ENCODE results near the gene SMAD6.
"Not testable (repeated sequence)": the region's sequence is repeated elsewhere in the genome, so short reads cannot be mapped to it uniquely, and the experiment has no call there.

Gene SMAD6

DNA sequence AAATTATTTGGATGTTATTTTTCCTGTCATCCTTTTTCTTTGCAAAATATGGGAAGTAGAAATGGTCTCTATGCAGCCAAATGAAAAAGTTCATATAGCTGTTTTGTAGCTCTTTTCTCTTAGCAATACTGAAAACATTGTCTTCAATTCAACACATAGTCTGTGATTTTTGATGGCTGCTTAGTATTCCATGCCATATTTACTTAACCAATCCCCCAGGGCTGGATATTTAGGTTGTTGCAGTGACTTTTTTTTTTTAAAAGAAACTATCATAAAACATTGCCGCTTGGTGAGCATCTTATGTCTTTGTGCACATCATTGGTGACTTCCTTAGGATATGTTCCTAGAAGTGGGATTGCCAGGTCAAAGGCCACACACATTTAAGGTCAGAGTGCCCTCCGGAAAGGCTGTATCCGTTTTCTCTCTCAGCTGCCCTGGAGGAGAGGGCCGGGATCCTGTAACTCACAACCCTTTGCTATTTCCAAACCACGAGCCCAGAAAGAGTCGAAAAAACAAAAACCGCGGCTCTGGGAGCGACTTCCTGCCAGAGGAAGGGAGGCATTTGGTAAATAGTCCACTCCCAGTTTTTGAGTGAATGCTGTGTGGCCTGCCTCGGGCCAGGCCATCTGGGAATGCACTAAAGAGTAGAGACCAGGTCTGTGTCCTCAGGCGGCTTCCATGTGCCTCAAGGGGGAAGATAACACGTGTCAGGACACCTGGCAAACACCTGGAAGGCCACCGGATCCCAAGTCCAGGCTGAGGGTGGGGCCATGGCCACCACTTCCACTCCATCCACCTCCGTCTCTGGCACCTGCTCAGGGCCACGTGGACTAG is 41.9 kb downstream of the SMAD6 start:
- no peak for DNase-seq

DNA sequence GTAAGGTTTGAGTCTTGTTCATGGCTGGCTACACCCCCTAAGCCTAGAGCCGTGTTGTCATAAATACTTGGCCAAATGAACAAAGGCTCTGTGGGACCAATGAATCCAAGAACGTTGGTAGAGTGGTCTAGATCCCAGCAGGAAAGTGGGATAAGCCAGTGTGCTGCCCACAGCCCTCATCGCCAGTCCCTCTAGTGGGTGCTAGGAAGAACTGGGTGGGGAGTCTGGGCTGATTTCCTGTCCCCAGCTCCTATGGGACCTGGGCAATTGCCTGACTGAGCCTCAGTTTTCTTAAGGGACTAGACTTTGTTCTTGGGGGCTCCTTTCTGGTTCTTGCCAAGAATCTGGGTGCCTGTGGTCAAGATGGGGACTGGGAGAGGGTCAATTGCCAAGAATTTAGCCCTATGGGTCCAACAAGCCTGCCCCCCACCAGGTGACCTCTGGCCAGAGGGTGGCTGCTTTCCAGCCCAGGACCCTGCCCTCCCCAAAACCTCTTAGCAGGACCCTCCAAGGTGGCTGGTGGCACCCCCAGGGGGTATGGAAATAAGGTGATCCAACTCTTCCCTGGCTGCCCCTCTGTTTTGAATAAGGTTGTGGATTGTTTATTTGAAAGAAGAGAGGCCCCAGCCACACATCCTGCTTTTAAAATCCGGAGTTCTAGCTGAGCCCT is 42.7 kb downstream of the SMAD6 start:
- DNase-seq: no peak

DNA sequence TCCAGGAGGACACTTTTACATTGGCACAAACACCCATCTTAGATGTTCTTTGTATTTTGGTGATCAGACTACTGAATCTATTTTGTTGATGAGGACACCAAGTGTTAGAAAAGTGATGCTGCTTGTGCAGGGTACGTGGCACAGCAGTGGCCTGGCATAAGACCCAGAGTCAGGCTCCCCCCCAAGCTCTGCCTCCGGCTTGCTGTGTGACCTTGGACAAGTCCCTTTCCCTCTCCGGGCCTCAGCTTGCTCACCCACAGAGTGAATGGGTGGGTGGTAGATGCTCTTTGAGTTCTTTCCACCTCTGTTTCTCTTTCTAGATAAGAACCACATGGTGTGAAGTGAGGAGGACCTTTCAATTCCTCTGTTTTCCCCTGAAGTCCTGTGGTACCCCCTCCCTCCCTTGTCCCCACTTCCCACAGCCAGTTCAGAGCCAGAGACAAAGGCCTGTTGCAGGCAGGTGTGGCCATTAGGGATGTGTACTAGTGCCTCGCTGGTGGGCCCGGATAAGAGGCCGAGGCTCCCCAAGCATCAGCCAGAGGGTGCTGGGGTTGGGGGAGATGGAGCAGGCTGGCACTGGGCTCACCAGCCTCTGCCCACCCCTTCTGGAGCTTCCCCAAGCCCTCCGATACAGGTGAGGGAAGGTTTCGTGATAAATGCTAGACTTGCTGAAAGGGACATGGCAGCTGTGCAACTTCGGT is 43.6 kb downstream of the SMAD6 start:
- DNase-seq: no peak

DNA sequence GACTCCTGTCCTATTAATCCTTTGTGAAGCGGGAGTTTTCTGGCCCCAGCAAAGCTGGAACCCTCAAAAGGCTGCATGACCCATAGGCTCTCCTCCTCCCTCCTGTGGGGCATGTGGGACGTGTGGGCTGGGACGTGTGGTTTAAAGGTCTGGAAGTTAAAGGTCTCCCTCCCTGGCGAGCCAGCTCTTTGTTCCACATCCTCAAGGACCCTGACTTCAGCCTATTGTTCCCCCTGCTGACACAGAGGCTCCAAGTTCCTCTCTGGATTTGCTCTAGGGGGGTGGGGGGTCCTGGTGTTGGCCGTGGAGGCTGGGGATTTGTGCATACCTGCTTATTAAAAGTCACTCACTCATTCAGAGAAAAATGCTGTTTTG is 44.2 kb downstream of the SMAD6 start:
- no peak for DNase-seq

DNA sequence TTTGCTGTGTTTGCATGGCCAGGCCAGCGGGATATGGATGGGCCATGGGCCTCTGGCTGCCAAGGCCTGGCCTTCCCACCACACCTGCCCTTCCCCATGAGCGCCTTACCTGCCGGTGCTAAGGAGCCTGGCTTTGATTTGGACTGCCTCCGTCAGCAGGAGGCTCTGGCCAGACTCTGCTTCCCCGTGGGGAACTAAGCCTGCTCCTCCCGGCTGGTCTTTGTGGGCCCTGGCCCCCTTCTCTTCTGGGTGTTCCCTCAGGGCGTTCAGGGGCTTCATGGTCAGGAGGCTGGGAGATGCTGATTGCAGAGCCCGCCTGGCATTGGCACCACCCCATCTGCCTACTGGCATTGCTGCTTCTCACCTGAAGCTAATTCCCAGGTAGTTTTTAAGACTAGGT is 45.2 kb downstream of the SMAD6 start:
- DNase-seq: no peak

DNA sequence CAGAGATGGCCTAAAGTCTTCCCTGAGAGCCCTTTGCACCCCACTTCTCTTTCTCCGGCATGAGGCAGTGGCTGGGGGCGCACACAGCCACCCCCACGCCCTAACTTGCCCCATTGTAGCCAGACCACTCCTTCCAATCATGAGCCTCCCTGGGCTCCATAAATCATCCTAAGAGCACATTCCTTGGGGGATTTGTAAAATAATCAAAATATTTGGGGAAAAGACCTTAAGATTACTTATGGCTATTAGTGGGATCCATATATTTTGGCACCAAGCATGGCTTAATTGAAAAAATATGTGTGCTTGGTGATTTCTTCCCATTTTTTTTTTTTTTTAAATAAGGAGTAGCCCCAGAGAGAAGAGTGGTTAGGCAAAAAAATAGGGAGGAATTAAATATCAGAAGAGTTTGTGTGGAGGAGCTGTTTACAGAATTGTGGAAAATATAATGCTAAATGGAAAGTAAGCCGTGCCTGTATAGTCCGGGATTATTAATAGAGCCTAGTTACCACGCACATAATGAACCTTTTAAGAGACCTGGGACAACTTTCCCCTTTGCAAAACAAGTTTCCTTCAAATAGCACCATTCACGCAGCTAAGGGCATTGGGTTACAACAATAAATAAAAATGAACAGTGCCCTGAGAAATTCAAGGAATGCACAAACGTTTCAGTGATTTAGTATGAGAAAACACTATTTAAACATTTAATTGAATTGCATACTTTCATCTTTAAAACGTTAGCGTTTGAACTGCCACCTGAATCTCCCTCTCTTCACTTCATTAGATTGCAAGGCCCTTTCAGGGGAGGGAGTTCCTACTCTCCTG is 46.1 kb downstream of the SMAD6 start:
- no peak for DNase-seq

DNA sequence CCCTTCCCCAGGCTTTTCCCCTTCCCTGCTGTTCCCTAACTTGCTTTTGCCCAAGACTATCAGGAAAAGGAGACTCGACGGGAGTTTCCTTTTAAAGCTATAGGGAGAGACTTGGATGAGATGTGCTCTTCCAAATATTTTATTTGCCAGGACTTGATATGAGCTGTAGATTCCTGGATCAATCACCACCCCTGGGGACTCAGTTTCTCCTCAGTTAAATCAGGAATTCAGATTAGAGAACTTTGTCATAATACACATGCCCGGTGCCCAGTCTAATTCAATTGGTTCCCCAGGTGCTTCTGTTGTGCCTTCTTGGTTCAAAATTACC is 46.6 kb downstream of the SMAD6 start:
- DNase-seq: no peak

DNA sequence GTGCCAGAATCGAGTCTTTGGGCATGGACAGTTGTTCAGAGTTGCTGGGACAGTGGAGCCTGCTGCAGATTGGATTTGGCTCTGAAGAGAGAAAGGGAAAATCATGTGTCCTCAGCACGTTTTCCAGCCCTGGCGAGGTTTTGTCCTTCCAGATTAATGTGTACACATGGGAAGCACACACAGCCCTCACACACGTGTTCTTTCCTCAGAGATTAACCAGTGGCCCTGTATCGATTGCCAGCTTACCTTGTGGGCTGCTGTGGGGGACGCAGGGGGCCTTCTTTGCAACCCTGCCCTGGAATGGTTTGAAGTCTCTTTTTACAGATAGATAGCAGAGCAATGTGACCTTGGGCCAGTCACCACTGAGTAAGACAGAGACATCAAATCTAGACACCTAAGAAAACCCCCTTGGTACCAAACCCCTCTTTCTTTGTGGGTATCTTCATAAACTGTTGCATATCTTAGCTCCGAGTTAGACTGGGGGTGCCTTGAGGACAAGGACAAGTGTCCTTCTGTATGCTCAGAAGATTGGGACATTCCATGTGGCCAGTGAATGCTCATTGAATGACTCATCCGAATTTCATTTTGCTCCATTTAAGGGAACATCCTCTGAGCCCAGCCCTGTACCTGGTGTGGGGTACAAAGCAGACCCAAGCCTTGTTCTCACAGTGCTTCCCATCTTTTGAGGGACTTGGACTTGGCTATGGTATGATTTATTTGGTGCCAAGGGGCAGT is 48.0 kb downstream of the SMAD6 start:
- DNase-seq: no peak

DNA sequence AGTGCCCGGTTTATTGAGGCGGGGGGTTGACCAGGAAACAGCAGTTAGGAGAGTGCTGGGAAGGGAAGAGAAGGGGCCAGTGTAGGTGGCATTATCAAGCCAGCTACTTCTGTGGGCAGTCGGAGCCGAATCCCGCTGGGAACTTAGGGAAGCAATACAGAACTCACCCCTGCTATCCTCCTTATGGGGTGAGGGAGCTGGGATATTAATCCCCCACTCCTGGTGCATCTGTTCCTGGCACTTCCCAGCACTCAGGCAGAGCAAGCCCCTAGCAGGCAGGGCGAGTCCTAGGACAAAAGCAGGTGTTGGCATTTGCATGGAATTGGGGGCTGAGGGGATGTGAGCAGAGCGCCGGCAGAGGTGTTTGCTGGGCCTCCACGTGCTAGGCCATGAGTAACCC is 48.6 kb downstream of the SMAD6 start:
- DNase-seq: no peak

DNA sequence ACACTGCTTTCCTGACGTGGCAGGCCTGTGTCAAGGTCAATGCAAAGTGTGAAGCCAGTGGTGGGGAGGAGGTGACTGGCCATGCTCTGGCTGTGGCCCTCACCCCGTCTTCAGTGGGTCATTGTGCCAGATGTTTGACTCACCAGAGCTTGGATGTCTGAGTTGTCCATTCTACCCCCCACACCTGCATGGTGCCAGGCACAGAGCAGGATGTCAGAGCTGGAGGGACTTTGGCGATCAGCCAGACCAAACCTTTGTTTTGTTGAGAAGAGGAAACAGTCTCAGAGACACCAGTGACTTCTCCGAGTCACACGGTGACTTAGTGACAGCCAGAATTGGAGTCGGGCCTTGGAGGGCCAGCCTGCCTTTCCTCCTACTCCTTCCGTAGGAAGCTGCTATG is 49.5 kb downstream of the SMAD6 start:
- peak; percentile 53 for DNase-seq

DNA sequence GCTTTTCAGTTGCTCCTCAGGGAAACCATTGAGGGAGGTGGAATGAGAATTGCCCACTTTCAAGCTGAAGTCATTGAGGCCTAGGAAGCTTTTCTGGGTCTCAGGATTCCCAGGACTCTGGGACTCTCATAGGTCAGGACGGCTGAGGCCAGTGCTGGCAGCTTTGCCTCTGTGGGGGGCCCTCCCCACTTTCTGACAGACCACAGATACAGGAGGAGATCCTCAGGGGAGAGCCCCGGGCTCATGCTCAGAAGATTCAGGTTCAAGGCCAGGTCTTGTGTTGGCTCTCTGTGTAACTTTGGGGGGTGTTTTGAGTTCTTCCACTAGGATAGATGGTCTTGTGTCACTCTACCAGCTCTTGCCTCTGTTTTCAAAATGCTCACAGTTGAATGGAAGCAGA is 50.0 kb downstream of the SMAD6 start:
- no peak for DNase-seq

DNA sequence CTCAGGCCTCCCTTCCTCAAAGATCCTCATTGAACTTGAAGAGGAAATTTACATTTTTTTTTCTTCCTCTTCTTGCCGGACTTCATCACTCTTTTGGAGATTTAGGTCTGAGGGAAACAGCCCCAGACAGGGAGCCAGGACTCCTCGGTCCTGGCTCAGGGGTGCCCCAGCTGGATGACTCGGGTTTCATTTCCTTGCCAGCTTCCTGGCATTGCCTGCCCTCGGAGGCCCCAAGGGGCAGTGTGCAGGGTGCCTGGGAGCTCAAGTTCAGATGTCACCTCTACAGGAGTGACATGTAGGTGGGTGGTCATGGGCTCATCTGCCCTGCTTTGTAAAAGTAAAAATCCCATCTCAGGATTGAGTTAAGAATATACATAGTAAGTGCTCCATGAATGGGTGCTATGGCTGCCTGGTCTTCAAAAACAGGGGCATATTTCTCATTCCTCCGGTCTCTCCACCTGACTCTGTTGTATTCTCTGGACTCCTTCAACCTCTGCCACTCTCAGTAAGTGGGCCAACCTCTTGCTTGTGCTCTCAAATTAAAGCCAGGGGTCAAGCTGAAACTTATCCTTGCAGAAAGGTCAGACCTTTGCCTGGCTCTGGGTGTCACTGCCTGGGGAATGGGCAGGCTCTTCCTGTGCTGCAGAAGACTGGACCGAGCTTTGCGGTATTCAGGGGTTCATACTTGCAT is 51.8 kb downstream of the SMAD6 start:
- no peak for DNase-seq

DNA sequence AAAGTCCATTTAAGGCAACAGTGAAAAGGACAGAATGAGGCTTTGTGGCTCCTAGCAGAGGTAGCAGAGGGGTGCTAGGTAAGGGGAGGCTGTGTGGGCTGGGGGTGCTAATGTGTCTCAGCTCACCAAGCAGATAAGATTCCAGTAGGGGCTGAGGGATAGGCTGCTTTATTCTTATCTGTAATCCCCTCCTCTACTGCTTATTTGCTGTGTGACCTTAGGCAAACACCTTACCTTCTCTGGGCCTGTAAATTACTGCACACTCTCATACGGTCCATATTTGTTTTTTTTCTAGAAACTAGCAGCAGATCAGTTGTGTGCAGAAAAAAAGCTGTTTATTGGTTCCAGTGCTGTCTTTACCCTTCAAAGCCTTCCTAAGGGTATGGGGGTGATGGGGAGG is 52.8 kb downstream of the SMAD6 start:
- no peak for DNase-seq

DNA sequence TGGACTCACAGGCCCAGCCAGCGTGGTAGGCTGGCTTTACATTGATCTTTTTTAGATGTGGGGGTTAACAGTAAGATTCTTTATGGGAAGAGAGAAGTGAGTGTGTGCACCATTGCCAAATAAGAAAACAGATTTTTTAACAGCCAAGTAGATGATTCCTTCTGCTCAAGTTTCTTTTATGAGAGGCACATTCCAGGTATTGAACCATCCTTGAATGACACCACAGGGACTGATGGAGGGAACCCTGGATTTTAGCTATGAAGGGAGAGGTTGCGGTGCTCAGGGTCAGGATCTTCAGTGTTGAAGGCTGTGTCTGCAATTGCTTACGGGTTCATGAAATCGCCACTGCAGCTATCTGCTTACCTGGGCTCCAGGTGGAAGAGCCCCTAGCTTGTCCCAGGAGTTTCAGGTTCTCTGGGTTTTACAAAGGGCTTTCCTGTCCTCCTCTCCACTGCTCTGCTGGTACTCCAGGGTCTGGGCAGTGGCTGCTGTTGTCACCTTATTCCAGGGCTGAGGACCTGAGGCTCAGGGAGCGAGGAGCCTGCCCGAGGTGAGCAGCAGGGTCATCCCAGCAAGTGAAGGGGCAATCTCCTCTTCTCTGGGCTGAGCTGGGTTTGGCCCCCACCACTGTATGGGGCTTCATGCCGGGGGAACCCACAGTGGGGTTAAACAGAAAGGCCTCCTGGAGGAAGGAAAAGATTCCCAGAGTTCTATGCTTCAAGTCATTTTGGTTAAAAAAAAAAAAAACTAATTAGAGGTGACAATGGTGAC is 53.4 kb downstream of the SMAD6 start:
- no peak for DNase-seq

DNA sequence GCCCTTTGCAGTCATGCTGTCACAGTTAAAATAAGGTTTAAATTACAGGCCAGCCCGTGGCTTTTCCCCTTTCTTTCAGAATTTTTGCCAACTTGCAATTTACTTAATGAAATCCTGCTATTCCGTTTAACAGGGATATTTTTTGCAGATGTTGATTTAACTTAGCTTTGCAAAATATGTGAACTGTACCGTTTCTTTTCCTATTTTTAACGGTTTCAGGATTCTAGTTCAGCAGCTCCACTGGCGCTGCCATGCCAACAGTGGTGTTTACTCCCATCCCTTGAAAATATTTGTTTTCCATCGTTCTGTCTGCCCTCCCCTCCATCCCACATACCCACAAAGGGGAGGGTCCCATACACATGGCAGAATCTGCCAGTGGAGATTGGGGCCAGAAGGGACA is 54.3 kb downstream of the SMAD6 start:
- no peak for DNase-seq

DNA sequence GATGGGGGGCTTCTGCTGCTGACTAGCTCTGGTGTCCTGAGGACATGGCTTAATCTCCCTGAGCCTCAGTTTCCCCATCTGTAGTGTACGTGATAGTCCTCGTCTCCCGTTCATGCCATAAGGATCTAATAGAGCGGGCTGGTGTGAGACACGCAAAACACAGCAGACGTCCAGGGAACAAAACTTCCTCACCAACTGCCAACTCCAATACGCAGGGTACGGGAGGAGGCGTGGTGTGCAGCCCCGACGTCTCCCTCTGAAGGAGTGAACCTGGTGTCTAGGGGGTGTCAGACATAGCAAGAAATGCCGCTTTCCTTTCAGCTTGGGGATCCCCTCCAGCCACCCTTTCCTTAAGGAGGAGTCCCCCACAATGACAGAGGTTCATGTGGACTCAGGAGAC is 55.0 kb downstream of the SMAD6 start:
- DNase-seq: no peak

DNA sequence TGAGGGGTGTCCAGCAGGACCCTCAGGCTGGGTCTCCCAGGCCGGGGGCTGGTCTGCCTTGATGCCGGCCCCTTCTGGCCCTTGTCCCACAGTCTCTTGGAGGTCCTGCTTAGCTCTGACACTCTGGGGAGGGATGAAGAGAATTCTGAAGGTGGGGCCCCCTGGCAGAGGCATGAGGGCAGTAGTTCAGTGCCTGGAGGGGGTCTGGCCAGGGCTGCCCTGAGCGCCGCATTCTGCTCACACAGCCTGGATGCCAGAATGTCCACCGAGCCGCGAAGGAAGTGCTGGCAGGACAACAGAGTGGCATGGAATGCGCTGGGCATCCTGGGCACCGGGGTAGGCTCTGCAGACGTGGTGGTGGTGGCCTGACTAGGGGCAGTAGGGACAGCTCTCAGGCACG is 55.5 kb downstream of the SMAD6 start:
- DNase-seq: no peak

DNA sequence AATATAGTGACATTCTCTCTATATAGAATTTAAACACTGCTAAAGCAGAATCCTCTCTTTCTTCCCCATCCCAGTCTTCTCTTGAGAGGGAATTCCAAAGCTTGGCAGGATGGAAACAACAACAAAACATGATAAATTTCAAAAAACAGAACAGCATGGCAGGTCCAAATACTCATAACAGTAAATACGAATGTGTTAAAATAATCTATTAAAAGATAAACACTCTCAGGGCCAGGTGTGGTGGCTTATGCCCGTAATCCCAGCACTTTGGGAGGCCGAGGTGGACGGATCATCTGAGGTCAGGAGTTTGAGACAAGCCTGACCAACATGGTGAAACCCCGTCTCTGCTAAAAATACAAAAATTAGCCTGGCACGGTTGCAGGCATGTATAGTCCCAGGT is 56.2 kb downstream of the SMAD6 start:
- not testable (repeated sequence) for DNase-seq

DNA sequence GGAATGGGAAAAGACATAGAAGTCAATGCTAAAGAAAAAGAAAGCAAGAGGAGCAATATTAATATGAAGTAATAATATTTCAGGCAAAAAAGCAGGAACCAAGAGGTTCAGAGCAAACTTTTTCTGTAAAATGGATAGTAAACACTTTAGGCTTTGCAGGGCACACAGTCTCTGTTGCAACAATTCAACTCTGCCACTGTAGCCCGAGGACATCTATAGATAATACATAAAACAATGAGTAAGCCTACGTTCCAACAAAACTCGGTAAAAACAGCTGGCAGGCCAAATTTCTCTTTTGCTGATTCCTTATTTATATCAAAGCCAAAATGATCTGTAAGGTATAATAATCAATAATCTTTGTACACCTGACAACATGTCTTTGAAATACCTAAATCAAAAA is 56.8 kb downstream of the SMAD6 start:
- no peak for DNase-seq

DNA sequence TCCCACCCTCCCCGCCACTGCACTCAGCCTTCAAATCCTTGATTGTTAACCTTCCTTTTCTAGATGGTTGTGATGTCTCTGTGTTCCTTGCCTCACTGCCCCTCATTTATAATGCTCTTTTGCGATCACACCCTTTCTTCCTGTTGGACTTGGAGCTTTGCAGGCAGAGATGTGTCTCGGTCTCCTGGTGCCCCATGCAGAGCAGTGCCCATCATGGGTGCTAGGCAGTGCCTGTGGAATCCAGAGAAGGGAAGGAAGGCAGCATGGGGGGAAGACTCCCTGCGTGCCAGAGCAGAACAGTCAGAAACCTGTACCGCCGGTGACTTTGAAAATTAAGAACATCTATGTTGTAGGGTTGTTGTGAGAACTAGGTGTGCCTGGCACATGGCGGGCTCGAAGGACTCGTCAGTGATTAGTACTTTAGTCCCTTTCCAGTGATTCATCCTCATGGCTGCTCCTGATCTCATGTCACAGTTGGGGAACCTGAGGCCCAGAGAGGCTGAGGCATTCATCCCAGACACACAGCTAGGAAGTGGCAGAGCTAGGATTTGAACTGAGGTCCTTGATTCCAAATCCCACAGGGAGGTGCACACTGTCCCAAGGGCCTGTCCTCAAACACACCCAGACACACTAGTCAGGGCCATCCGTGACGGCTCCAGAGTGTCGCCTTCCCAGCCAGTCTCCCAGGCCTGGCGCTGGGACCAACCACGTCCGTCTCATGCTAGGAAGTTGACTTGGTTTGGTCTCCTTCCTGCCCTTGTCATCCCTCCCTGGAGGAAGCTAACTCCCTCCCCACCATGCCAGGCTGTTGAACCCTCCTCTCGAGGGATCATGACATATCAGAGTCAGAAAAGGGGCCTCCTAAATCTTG is 58.3 kb downstream of the SMAD6 start:
- DNase-seq: no peak

Data from MV-4-11 (cell line).